Hematopoietic multipotent progenitor cell treated with erythropoietin and hydrocortisone succinate and interleukin-3 and kit ligand, for 6 days (in vitro differentiated cells): Measurements from ENCODE around the gene GSTO1.

Source experiments
- DNase-seq: peaks from one replicate; pipeline ENCODE4 v3.0.0-alpha.2; 2015

Gene GSTO1

DNA sequence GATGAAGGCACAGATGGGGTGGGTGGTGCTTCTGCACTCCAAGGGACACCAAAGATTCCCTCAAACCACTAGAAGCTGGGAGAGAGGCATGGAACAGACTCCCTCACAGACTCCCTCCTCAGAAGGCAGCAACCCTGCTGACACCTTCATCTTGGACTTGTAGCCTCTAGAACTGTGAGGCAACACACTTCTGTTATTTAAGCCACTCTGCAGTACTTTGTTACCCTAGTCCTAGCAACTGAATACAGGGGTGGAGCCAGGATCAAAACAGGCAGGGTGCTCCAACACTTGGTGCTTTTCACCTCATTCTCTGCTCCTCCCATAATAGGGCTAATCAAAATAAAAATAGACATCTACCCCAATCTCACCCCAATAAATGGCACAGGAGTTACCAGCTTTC is 2.3 kb upstream of the GSTO1 start:
- peak; percentile 62 for DNase-seq

DNA sequence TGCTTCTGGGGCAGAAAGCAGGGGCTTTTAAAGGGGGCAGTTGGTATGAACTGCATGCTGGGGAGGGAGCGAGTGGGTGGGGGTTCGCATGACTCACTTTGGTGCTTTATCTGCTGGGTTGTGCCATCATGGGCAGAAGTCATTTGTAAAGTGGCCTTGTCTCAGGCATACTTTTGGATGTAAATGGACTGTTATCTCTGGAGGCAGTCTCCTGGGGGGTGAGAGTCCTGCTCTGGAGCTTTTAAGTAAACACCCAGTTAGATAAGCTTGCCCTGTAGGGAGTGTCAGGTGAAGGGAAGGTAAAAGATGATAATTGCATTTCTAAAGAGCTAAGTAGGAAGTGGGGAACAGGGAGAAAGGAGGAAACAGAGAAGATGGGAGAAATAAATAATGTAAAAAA is 1.6 kb upstream of the GSTO1 start:
- peak; percentile 92 for DNase-seq

DNA sequence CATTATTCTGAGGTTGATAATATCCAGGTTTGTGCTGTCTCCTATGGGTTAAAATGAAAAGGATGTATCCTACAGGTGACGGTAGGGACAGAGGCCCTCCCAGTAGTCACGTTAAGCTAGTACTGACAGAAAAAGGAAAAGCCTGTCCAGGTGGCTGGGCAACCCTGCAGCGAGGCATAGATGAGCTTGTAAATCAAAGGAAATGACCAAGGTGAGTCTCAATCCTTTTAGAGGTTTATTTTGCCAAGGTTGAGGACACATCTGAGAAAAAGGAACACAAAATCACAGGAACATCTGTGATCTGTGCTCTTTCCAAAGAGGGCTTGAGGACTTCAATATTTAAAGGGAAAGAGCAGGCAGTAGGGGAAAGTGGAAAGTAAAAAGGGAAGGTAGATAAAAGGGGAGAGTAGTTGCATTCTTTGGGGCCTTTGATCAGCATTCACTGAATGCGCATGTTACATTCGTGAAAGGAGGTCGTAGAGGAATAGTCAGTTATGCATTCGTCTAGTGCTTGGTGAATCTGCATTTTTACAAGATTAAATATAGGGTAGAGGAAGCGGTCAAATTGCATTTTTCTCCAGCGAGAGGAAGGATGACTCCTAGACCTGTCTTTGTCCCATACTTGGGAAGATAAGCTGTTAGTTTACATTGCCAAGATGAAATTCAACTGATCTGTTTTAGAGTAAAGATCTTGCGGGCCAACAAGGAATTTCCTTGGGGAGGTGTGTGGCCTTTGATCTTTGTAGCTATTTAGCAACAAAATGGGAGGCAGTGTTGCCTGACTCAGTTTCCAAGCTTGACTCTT is 884 bp upstream of the GSTO1 start:
- peak; percentile 21 for DNase-seq

DNA sequence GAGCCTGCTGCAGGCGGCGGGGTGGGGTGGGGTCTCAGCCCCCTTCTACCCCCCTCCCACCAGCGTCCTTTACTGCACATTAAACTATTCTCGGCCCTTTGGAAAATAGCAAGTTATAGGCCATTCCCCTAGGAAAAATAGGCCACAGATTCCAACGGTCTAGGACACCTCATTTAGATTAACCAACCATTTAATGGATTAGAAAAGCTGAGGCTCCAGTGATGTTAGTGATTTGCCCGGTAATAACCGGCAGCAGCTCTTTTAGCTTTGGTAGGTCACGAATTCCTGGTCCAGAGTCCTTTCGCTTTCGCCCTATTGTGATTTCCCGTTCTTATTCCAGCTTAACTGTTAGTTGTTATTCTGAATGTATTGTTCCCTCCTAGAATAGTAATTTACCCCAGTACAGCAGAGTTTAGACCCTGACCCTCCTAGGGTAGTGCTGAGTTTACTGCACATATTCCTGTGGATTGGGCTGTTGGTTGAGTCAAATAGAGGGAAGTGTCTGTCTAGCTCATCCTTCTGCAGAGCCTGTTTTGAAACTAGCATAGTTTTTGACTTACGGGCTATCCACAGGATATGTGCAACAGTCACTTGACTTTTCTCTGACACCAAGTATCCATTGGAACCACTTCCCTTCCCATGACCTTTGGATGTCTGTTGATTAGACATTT is 754 bp downstream of the GSTO1 start:
- DNase-seq, result peak; percentile 69

DNA sequence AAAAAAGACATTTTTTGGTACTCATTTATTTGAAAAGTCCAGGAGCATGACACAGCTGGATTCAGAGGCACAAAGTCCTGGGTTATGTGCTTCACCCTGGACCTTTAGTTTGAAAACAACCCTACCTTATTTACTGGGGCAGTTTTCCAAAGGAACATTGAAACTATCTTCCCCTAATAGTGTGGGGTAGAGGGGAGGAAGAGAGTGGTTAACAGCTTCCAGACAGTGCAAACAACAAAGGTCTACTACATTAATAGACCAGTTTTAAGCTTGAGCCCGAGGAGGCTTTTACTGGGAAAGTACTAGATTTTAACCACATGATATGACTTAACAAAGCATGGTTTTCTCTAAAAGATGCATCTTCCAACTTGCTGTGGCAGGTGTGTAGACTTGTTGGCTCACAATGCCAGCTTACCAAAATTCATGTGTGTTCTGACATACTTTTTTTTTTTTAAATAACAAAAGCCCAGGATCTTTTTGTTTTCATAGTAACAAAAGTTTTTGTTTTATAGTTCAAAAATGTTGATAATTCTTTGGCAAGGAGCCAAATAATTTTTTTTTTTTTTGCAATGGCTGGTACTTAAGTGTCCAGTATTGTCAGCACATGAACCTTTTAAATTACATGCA is 1.8 kb downstream of the GSTO1 start:
- peak; percentile 51 for DNase-seq

DNA sequence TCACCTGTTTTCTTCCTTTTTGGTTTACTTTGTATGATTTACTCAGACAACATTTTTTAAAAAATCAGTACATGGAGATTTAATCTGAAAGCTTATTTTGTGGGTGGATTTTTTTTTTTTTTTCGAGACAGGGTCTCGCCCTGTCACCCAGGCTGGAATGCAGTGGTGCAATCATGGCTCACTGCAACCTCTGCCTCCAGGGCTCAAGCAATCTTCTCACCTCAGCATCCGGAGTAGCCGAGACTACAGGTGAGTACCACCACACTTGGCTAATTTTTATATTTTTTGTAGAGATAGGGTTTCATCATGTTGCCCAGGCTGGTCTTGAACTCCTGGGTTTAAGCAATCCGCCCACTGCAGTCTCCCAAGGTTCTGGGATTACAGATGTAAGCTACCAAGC is 2.5 kb downstream of the GSTO1 start:
- DNase-seq, result no peak

DNA sequence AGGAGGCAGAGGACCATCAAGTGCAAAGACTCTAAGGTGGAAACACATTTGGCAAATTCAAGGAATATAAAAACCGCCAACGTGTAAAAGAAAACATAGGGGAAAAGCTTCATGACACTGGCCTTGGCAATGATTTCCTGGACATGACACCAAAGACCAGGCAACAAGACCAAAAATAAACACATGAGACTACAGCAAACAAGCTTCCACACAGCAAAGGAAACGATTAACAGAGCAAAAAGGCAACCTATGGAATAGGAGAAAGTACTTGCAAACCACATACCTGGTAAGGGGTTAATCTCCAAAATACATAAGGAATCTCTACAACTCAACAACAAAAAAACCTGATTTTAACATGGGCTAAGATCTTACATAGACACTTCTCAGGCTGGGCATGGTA is 3.5 kb downstream of the GSTO1 start:
- no peak for DNase-seq

DNA sequence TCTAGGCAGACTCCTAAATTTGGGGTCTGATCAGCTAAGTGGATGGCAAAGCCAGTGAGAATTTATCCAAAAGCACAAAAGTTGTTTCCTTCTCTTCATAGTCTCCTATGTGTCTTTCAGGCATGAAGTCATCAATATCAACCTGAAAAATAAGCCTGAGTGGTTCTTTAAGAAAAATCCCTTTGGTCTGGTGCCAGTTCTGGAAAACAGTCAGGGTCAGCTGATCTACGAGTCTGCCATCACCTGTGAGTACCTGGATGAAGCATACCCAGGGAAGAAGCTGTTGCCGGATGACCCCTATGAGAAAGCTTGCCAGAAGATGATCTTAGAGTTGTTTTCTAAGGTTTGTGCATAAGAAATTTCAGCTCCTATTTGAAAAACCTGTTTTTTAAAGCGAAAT is 4.8 kb downstream of the GSTO1 start:
- no peak for DNase-seq

DNA sequence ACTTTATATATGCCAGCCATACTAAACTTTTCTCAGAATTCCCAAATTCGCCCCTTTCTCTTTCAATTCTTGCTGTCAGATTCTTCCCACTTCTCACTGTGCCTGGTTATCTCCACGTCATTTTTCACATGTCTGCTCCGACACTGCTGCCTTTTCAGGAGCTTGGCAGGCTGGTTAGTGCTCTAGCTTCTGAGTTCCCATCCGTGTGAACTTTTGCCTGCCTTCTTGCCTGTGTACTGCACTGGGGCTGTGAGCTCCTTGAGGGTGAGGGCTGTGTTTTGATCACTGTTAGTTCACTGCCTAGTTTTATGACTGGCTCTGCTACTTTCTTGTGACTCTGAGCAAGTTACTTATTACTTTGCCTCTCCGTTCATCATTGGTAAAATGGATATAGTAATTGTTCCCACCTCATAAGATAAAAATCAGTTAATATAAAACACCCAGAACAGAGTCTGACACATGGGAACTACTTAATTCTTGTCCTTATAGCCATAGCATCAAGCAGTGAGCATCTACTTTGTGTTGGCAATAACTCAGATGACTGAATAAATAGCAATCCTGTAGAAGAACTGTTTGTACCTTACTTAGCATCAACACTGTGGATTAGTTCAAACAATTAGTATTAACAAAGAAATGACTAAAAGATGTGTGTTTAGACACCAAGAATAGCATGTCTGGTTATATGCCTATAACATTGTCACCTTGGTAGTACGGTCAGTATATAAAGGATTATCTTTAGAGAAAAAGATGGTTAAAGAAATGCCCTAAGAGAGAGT is 5.5 kb downstream of the GSTO1 start:
- peak; percentile 14 for DNase-seq

DNA sequence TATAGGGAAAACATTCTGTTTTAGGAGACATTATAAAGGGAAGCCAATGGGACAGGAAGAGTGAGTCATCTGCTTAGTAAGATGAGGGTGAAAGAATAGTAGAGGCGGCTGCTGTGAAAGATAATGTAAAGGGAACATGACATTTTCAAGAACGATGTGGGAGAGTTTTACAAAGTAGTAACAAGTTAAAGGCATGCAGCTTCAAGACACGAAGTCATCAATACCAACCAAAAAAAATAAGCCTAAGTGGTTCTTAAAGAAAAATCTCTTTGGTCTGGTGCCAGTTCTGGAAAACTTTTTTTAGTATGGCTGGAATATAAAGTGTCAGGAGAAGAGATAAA is 6.1 kb downstream of the GSTO1 start:
- DNase-seq, result peak; percentile 77

DNA sequence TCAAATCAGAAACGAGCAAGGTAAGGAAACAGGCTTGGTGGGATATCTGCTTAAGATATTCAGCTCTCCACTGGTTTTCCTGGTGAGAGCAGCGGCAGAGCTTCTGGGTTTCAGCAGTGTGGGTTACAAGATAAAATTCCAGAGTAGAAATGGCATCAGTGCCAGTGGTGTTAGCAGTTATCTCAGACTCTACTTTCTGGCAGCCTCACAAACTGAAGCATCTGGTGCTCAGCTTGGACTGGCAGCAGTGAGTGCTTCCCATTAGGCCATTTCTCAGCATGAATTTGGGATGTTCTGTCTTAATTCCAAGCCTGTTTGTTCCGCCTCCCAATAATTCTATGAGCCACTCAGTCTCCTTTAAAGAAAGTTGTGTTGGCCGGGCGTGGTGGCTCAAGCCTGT is 7.4 kb downstream of the GSTO1 start:
- DNase-seq, result peak; percentile 50

DNA sequence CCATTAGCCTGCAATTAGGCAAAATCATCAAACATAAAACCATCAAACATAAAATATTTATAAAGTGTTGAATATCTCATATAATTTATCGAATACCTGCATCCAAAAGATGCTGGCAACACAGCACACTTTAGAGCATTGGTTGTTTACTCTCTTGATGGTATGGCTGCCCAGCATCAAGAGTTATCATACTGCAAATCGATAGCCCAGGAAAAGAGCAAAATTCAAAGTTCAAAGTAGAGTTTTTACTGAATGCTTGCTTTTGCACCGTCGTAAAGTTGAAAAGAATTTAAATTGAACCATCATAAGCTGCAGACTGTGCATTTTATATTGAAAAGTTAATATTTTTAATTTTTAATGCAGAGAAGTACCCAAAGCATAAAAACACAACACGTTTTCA is 10.1 kb downstream of the GSTO1 start:
- no peak for DNase-seq

DNA sequence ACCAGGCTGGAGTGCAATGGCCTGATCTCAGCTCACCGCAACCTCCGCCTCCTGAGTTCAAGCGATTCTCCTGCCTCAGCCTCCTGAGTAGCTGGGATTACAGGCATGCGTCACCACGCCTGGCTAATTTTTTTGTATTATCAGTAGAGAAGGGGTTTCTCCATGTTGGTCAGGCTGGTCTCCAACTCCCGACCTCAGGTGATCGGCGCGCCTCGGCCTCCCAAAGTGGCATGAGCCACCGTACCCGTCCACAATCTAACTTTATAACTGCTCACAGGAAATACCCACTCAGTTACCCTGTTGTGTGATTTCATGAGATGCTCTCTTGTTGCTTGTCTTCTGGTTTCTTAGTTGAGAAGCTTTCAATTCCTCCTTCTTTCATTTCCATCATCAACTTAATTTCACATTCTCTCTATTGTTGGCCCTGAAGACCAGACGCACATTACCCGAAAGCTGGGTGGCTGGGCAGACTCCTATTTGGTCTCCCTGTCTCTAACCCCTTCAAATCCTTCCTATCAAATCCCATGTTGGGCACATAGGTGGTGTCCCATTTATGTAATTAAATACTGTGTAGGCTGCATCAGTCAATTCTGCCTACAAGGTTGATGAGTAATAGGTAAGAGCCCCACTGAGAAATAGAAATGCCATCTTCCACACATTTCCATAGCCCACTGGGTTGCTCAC is 13.2 kb downstream of the GSTO1 start:
- no peak for DNase-seq

DNA sequence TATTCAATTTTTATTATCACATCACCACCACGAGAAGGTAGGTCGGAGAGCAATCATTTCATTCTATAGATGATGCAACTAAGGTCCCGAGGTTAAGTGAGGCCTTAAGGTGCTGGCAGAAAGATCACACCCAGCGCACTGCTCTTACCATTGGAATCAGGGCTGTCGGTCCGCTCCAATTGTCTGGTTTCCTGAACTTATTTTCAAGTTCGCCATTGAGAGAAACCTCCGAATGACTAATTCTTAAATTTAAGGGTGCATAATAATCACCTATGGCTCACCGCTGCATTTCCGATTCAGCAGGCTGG is 13.7 kb downstream of the GSTO1 start:
- DNase-seq, result peak; percentile 58

DNA sequence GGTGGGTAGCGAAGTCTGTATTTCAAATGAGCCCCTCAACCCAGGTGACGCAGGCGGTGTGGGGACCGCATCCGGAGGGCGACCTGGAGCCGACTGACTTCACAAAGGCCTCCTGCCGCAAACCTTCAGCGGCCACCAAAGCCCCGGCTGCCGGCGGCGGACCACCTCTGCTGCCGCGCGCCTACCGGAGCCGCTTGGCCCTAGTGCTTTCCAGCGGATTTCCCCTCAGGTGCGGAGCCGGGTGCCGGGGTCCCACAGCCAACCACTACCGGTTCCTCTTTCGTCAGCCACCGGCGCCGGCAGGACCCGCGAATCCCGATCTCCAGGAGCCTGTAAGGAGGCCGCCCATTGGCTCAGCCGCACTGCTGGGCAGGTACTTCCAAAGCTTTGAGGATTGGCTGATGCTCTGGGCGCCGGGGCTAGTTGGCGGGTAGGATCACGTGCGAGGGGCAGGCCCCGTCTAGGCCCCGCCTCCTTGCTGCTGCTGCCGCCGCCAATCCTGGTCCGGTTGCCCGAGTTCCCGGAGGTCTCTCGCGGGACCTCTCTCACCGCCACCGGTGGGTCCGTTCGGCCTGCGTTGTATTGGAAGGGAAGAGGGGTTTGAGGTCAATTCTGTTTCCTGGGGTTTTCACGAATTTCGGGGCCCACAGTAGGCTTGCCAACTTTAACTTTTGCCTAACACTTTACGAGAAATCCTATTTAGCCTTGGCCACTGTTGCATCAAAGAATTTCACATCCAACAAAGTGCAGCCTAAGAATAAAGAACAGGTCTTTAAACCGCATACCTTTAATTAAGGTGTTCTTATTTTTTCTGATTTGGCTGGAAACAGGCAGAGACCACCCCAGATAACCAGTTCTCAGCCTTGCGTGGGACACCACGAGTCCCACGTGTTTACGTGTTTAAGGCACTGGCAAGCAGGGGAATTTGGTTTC is 14.3 kb downstream of the GSTO1 start, which contains the start of gene GSTO2:
Gene GSTO2 (plus strand): TSS at position 472 of the 933 bp plus-strand sequence. CDS start 5,732 bp downstream, outside the sequence.
- peak; percentile 99 for DNase-seq

DNA sequence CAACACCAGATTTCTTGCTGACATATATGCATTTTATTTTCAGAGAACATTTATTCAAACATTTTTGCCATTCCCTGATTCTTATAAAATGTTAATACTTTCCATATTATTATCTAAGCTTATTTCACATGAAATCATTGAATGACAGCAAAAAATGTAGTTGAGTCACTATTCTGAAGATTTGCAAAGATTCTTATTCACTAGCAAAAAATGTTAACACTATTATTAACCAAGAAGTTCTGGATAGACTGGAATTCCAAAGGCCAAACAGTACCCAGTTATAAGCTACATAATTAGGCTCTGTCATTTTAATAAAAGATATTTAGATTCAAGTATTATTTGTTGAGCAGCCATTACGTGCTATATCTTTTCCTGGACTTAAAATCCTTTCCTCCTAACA is 18.6 kb downstream of the GSTO1 start:
- DNase-seq, result no peak

DNA sequence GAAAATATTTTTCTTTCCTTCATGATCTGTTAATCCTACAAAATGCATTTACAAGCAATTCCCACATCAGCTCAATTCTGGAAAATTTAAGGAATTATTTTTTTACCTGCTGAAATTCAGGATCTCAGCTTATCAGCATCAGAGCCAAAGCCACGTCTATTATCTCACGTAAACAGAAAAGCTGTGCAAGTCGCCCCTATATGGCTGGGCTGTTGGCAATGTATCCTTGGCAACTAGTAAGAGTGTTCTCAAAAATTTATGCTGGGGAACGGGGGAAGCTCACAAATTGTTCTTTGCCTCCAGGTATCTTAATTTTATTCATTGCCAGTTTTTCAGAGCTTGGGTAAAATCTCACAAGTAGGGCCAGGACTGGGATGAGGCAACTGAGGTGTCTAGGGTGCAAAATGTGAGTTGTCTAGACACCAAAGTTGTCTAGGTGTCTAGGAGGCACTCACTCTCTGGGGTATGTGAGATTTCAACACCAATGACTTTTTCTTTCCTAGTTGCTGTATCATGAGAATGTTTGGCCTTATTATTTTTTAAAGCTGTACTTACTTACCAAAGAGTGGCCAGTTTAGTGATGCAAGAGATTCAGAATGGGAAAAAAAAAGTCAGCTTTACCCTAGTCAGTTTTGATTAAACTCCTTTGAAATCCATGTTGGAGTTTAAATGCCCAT is 19.3 kb downstream of the GSTO1 start:
- DNase-seq, result peak; percentile 61

DNA sequence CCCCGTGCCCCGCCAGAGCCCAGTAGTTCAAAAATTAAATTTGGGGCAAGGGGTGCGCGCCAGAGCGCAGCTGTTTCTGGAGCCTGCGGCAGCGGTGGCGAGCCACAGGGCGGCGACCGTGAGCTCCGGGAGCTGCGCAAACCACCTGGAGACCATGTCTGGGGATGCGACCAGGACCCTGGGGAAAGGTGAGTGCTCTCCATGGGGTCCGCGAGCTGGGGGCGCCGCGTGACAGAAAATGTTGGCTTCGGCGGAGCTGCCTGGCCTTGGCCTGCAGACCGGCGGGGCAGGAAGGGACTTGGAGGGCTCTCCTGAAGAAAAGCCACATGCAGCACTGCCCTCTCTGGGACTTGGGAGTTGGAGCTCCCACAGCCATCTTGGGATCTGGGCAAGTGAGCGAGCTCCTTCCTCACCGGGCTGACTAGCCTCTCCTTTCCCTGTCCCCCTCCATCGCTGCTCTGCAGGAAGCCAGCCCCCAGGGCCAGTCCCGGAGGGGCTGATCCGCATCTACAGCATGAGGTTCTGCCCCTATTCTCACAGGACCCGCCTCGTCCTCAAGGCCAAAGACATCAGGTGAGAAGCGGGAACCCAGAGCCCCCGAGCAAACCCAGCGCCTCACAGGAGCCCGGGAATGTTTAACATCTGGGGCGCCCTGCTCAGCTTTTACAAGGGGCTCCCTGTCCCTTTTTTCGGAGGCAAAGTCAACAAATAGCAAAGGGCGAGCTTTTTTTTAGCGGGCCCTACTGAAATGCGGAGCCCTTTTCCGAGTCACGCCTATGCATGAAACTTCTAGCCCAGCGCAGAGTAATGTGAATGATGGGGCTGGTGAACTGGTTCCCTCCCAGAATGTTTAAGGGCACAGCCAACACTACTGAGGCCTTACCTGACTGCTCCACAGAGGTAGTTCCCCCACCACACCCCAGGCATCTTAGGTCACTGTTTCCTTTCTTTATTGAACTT is 20.4 kb downstream of the GSTO1 start:
- DNase-seq, result peak; percentile 67

DNA sequence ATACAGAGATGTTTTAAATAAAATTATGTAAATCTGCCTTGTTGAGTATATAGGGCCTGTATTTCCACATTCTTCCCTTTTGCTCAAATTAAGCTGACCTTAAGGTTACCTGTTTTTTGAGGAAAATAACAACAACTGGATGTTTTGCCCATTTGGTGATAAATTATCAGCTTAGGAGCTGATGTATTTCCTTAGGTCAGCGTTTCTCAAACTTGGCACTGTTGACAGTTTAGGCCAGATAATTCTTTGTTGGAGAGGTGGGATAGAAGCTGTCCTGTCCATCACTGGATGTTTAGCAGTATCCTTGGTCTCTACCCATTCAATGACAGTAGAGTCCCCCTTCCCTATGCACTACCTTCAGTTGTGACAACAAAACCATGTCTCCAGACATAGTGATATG is 21.5 kb downstream of the GSTO1 start:
- no peak for DNase-seq

DNA sequence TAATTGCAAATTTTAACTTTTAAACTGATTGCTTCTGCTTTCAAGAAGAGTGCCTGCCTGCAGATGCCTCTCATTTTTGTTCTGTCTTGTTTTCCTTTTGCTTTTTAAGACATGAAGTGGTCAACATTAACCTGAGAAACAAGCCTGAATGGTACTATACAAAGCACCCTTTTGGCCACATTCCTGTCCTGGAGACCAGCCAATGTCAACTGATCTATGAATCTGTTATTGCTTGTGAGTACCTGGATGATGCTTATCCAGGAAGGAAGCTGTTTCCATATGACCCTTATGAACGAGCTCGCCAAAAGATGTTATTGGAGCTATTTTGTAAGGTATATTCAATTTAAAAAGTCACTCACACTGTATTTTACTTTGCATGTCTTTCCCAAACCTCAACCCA is 23.1 kb downstream of the GSTO1 start:
- DNase-seq, result no peak
